ENCODE data around the gene IL23A. TPM values are rescaled to one million over a fixed set of nuclear protein-coding genes. Genes with fewer than 3 reads are reported as not detected.
A peak's percentile ranks its signal among the peaks of the same experiment; 100 is the strongest.

IL23A gene
- total and polyA plus RNA-seq, 2 of the 13 experiments (the other 11 are each of a cell fraction or from before 2014, with no cell fraction given), result 0.33 to 0.35 TPM

DNA sequence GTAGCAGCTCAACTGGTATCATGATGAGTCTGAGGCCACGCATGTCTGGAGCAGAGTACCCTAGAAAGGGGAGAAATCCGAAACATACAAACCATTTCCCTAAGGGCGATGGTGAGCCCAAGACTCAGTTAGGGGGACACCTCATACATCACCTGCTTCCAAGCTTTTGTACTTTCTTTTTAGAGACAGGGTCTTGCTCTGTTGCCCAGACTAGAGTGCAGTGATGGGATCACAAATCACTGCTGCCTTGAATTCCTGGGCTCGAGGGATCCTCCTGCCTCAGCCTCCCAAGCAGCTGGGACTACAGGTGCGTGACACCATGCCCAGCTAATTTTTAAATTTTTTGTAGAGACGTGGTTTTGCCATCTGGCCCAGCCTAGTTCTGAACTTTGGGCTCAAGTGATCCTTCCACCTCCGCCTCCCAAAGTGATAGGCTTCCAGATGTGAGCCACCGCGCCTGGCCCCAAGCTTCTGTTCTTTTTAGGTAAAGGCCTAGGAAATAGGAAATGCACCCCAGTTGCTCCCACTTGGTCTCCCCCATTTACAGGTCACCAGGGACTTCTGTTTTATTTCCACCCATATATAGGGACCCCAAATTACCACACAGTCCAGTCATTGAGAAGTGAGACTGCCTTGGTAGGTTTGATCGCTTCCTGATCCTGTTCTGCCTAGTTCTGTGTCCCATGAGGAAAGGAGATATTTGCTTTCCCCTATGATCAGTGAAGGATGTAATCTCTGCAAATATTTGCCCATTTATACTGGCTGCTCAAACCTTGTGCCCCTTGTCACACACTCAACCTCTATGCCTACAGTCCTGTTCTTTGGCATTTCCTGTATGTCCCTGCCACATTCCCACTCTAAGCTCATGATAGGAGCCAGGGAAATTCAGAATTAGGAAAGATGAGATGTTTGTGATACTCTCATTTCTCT is 23.7 kb downstream of the IL23A start, which contains the start of gene APOF (continued):
- TF ChIP-seq, protein P1, sequence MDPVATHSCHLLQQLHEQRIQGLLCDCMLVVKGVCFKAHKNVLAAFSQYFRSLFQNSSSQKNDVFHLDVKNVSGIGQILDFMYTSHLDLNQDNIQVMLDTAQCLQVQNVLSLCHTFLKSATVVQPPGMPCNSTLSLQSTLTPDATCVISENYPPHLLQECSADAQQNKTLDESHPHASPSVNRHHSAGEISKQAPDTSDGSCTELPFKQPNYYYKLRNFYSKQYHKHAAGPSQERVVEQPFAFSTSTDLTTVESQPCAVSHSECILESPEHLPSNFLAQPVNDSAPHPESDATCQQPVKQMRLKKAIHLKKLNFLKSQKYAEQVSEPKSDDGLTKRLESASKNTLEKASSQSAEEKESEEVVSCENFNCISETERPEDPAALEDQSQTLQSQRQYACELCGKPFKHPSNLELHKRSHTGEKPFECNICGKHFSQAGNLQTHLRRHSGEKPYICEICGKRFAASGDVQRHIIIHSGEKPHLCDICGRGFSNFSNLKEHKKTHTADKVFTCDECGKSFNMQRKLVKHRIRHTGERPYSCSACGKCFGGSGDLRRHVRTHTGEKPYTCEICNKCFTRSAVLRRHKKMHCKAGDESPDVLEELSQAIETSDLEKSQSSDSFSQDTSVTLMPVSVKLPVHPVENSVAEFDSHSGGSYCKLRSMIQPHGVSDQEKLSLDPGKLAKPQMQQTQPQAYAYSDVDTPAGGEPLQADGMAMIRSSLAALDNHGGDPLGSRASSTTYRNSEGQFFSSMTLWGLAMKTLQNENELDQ (CRISPR knock-in tag; IDR thresholded peaks at IDR 0.05; ENCODE audit: borderline replicate concordance), result no peak
- TF ChIP-seq RORA (CRISPR knock-in tag; IDR thresholded peaks at IDR 0.05), result no peak
- TF ChIP-seq, protein P2, sequence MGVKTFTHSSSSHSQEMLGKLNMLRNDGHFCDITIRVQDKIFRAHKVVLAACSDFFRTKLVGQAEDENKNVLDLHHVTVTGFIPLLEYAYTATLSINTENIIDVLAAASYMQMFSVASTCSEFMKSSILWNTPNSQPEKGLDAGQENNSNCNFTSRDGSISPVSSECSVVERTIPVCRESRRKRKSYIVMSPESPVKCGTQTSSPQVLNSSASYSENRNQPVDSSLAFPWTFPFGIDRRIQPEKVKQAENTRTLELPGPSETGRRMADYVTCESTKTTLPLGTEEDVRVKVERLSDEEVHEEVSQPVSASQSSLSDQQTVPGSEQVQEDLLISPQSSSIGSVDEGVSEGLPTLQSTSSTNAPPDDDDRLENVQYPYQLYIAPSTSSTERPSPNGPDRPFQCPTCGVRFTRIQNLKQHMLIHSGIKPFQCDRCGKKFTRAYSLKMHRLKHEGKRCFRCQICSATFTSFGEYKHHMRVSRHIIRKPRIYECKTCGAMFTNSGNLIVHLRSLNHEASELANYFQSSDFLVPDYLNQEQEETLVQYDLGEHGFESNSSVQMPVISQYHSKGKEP (CRISPR knock-in tag; IDR thresholded peaks at IDR 0.05), result no peak
- TF ChIP-seq, protein P3, sequence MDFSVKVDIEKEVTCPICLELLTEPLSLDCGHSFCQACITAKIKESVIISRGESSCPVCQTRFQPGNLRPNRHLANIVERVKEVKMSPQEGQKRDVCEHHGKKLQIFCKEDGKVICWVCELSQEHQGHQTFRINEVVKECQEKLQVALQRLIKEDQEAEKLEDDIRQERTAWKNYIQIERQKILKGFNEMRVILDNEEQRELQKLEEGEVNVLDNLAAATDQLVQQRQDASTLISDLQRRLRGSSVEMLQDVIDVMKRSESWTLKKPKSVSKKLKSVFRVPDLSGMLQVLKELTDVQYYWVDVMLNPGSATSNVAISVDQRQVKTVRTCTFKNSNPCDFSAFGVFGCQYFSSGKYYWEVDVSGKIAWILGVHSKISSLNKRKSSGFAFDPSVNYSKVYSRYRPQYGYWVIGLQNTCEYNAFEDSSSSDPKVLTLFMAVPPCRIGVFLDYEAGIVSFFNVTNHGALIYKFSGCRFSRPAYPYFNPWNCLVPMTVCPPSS (IDR thresholded peaks at IDR 0.05), result no peak
- TF ChIP-seq, protein P4, sequence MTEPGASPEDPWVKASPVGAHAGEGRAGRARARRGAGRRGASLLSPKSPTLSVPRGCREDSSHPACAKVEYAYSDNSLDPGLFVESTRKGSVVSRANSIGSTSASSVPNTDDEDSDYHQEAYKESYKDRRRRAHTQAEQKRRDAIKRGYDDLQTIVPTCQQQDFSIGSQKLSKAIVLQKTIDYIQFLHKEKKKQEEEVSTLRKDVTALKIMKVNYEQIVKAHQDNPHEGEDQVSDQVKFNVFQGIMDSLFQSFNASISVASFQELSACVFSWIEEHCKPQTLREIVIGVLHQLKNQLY (CRISPR knock-in tag; IDR thresholded peaks at IDR 0.05), result peak; percentile 20; the same call in 1 of the 2 replicates
- no peak for TF ChIP-seq ZEB1 (IDR thresholded peaks at IDR 0.05; ENCODE audit: insufficient replicate concordance, low read depth)
- TF ChIP-seq, protein P5, sequence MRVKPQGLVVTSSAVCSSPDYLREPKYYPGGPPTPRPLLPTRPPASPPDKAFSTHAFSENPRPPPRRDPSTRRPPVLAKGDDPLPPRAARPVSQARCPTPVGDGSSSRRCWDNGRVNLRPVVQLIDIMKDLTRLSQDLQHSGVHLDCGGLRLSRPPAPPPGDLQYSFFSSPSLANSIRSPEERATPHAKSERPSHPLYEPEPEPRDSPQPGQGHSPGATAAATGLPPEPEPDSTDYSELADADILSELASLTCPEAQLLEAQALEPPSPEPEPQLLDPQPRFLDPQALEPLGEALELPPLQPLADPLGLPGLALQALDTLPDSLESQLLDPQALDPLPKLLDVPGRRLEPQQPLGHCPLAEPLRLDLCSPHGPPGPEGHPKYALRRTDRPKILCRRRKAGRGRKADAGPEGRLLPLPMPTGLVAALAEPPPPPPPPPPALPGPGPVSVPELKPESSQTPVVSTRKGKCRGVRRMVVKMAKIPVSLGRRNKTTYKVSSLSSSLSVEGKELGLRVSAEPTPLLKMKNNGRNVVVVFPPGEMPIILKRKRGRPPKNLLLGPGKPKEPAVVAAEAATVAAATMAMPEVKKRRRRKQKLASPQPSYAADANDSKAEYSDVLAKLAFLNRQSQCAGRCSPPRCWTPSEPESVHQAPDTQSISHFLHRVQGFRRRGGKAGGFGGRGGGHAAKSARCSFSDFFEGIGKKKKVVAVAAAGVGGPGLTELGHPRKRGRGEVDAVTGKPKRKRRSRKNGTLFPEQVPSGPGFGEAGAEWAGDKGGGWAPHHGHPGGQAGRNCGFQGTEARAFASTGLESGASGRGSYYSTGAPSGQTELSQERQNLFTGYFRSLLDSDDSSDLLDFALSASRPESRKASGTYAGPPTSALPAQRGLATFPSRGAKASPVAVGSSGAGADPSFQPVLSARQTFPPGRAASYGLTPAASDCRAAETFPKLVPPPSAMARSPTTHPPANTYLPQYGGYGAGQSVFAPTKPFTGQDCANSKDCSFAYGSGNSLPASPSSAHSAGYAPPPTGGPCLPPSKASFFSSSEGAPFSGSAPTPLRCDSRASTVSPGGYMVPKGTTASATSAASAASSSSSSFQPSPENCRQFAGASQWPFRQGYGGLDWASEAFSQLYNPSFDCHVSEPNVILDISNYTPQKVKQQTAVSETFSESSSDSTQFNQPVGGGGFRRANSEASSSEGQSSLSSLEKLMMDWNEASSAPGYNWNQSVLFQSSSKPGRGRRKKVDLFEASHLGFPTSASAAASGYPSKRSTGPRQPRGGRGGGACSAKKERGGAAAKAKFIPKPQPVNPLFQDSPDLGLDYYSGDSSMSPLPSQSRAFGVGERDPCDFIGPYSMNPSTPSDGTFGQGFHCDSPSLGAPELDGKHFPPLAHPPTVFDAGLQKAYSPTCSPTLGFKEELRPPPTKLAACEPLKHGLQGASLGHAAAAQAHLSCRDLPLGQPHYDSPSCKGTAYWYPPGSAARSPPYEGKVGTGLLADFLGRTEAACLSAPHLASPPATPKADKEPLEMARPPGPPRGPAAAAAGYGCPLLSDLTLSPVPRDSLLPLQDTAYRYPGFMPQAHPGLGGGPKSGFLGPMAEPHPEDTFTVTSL (CRISPR knock-in tag; IDR thresholded peaks at IDR 0.05; ENCODE audit: borderline replicate concordance), result peak; percentile 69; the same call in 1 of the 2 replicates
- TF ChIP-seq, protein P6, sequence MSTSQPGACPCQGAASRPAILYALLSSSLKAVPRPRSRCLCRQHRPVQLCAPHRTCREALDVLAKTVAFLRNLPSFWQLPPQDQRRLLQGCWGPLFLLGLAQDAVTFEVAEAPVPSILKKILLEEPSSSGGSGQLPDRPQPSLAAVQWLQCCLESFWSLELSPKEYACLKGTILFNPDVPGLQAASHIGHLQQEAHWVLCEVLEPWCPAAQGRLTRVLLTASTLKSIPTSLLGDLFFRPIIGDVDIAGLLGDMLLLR (CRISPR knock-in tag; IDR thresholded peaks at IDR 0.05), result no peak
- TF ChIP-seq, protein P7, sequence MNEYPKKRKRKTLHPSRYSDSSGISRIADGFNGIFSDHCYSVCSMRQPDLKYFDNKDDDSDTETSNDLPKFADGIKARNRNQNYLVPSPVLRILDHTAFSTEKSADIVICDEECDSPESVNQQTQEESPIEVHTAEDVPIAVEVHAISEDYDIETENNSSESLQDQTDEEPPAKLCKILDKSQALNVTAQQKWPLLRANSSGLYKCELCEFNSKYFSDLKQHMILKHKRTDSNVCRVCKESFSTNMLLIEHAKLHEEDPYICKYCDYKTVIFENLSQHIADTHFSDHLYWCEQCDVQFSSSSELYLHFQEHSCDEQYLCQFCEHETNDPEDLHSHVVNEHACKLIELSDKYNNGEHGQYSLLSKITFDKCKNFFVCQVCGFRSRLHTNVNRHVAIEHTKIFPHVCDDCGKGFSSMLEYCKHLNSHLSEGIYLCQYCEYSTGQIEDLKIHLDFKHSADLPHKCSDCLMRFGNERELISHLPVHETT (CRISPR knock-in tag; conservative IDR thresholded peaks at IDR 0.05), result no peak
- TF ChIP-seq ZNF557 (CRISPR knock-in tag; IDR thresholded peaks at IDR 0.05), result no peak
- TF ChIP-seq KDM6A (CRISPR knock-in tag; IDR thresholded peaks at IDR 0.05; ENCODE audit: low read depth), result peak; percentile 42; the same call in 1 of the 2 replicates
- TF ChIP-seq SP140L (CRISPR knock-in tag; IDR thresholded peaks at IDR 0.05; ENCODE audit: borderline replicate concordance), result no peak
- TF ChIP-seq MLLT10 (CRISPR knock-in tag; IDR thresholded peaks at IDR 0.05), result no peak
- 0 out of 2 replicates have a peak, but pooled peaks have one; percentile 43 for TF ChIP-seq ZNF713 (CRISPR knock-in tag; IDR thresholded peaks at IDR 0.05)

Measured in HepG2 (cell line).